Posterior vena cava (tissue), 2 donors: Measurements from ENCODE around the gene HSD3B2. TPM values are rescaled to one million over a fixed set of nuclear protein-coding genes. Genes with fewer than 3 reads are reported as not detected.

Experiments used
- DNase-seq: peaks from one replicate; pipeline ENCODE4 v3.0.0-alpha.2; 2020; ENCODE audit warnings: low spot score
- intact Hi-C, 2 donors: fragments of 100-400 bp; cut with DNase I; formaldehyde crosslinking; loops; one replicate each; pipeline versions ENCODE4 v1.14.1 to v1.14.2; 2022 to 2023
- total RNA-seq, 2 donors: library from RNA; stranded (reverse); fragmentation: NEBNext Ultra II Directional; extraction: Animal tissue kit (Norgen Biotek cat#: 25700); gene quantifications; one replicate each; pipeline ENCODE4 v1.2.1, GENCODE V29; 2021
- donor health status: DM: yes; HTN: yes; CAD: no.
- donor health status: DM: yes; HTN: yes; CAD: no.

HSD3B2 gene
- total RNA-seq, 2 donors from 2014 or later, result 0.52 TPM; not detected in 1

DNA sequence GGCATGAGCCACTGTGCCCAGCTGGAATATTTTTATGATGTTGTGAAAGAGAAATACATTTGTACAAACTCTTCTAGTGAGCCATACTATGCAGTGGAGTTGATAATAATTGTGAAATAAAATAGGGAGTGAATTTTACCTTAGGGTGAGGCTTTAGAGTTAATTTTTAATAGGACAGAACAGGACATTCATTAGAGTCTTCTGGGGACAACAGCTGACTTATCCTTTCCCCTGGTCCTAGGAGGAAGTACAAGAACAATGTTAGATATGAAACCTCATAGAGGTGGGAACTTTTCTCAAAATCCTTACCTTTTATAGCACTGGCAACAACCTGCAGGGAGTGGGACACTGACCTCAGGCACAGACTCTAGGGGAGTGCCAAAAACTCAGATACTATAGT is 24.4 kb upstream of the HSD3B2 start:
- DNase-seq, result no peak
- intact Hi-C loops, result no loop called here

DNA sequence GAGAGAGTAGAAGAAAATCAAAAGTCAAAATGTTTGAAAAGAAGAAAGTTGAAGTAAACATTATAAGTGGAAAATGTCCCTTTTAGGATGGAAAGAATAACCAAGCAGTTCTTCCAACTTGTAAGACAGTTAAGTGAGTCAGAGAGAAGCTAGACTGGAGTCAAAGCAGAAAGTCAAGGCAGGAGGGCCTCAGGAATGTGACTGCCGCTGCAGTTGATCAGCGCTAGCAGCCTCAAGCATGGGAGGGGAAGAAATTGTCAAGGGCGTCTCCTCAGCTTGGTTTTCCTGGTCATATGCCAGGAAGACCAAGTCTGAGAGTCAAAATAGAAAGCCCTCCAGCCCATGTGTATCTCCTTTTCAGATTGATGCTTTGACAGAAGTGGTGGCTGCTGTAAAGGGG is 23.2 kb upstream of the HSD3B2 start:
- intact Hi-C loops, result no loop called here
- no peak for DNase-seq

DNA sequence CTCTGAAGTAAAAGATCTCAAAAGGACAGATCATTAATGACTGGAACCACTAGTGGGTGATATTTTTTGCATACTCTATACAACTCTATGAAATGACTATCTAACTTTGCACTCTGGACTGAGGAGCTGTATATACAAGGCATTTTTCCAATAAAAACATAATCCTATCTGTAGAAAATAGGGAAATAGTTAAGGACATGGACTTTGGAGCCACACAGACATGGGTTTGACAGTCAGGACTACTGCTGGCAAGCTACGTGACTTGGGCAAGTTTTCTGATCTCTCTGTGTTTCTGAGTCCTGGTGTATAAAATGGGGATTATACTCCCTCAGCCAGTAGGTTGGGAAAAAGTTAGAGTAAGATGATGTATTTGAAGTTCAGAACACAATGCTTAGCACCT is 20.9 kb upstream of the HSD3B2 start:
- DNase-seq, result no peak
- intact Hi-C loops, result no loop called here

DNA sequence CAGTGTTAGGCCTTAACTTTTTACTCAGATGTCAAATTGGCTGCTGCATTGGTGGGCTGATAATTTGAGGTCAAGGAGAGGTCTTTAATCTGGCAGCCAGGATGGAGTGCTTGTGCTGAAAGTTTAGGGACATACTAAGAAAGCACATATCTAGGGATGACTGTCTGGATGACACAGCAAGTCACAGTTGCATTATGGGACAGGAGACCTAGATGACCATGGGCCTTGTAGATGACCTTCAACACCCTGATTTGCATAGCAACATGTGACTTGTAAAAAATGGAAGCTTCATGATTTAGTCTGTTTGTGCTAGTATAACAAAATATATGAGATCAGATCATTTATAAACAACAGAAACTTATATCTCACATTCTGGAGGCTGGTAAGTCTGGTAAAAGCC is 18.0 kb upstream of the HSD3B2 start:
- intact Hi-C loops, result no loop called here
- DNase-seq, result no peak

DNA sequence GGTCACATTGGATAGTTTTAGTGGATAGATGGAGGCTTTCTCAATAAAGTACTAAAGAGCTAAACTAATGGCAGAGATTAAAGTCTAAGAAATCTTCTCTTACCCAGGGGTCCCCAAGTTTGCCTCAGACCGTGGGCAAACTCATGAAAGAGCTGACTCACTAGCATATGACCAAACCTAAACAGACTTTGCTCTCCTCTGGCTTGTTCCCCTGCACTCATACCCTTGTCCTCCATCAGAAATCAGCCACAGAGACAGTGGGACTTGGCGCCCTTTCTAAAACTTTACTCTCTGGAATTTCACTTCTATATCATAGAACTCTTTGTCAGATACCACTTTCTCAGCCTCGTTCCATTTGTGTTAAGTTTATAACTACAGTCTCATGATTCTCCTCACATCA is 17.0 kb upstream of the HSD3B2 start:
- no peak for DNase-seq

DNA sequence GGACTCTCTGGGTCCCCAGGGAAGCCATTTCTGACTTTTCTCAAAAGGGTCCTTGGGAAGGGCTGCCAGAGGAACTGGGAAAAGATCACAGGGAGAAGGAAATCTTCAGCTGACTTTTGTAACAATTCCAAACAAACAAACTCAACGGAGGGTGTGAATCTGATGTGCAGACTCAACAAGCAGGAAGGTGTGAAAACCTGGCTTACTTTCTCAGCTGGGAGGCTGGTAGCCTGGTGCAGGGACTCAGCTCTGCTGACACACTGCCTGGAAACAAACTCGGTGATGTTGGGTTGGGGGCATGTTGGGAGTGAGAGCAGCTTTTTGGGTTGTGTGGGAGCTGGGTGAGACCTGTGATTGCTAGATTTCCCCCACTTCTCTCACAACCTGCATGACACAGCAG is 10.2 kb upstream of the HSD3B2 start:
- intact Hi-C loops, result no loop called here
- no peak for DNase-seq

More for the DNA sequence above, 17.0 kb upstream of the HSD3B2 start:
- intact Hi-C loops, result no loop called here

DNA sequence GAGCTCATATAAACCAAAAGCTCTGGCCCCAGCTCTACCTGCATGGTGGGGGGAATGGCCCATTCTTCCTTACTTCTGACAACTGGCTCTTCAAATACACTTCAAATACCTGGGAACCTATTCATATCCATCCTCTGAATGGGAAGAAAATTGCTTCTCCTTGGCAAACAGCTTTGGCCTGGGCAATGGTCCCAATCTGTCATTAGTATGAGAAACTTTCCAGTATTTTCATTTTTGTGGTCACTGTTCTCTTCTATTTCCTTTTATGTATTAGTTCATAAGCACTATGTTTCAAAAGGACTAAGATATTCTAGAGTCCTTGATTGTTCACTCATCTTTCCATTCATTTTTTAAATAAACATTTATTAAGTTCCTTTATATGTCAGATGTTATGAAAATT is 5.2 kb upstream of the HSD3B2 start:
- intact Hi-C loops, result no loop called here

DNA sequence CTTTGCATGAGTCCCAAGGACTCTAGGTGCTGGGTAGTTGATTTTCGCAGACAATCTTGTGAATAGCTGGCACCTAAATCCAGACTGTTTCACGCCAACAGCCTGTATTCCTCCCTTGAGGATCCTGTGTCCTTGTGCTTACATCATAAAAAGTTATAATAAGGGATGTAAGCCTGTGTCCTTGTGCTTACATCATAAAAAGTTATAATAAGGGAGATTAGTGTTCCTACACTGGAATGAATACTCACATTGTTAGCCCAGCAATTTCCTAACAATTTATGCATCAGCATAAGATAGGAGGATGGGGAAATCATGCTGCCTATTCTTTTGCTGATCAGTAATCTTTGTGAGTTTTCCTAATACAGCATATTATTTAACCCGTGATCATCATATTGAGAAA is 4.0 kb upstream of the HSD3B2 start:
- intact Hi-C loops, result no loop called here
- no peak for DNase-seq

More for the DNA sequence above, 5.2 kb upstream of the HSD3B2 start:
- no peak for DNase-seq

DNA sequence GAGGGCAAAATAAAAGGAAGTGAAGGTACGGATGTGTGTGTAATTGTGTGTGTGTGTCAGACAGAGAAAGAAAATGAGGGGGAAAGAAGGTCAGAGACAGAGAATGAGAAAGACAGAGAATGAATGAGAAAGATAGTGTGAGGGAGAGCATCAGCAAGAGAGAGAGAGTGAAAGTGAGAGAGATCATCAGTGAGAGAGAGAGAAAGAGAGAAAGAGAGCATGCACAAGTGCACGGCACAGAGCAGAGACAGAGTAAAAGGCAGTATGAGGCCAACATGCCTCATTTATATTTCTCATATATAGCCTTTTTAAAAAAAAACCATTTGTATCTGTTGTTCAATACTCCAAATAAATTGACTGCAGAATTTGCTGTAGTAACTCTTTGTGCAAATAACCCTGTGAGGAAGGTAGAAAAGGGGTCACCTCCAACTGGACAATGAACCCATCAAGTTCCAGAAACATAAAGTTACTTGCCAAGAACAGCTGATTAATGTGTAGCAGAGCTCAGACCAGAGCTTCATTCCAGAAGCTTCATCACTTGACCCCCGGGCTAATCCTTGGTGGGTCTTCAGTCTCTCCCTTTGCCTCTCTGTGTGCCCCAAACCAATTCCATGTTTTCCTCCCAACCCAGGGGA is 1.2 kb downstream of the HSD3B2 start:
- DNase-seq, result no peak
- intact Hi-C loops, result no loop called here

DNA sequence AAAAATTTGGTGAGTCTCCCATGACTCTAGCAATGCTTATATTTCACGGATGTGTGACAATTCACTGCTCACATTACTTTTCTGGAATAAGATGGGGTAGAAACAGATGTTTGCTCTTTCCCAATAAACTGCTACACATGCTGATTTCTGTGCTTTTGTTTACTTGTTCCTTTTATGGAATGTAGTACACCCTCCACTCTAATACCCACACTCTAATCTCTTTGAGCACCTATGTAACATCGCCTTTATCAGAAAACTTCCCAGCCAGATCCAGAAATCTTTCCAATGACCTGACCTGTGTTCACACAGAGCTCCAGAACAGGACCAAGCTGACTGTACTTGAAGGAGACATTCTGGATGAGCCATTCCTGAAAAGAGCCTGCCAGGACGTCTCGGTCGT is 4.2 kb downstream of the HSD3B2 start:
- DNase-seq, result no peak
- intact Hi-C loops, result no loop called here

DNA sequence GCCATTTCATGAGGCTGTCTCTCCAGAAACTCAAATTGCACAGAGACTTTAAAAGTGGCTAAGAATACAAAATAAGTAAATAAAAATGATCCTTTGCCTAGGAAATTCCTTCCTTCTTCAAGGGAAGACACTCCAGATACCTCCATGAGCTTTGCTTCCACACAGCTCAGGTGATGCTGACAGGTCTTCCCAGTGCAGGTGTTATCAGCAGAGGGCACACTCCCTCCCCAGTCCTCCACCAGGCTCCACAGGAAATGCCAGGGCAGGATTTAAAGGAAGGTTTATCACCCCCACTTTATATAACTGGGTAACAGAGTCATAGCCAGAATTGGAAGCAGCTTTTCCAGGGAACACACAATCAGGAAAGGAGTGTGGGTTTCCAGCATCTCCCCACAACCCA is 5.7 kb downstream of the HSD3B2 start:
- no peak for DNase-seq
- intact Hi-C loops, result no loop called here

DNA sequence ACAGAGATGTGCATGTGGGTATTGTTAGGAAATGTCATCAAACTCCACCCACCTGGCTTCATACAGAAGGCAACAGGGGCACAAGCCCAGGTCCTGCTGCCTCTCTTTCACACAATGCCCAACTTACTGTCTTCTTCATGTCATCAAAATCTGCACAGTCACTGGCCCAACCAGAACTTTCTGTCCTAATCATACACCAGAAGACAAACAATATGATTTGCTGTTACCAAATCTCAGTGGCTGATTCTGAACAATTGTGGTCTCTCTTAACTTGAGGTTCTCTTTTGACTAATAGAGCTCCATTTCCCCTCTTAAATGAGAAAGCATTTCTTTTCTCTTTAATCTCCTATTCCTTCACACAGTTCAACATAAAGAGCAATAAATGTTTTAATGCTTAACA is 7.7 kb downstream of the HSD3B2 start:
- intact Hi-C loops, result no loop called here
- DNase-seq, result no peak

DNA sequence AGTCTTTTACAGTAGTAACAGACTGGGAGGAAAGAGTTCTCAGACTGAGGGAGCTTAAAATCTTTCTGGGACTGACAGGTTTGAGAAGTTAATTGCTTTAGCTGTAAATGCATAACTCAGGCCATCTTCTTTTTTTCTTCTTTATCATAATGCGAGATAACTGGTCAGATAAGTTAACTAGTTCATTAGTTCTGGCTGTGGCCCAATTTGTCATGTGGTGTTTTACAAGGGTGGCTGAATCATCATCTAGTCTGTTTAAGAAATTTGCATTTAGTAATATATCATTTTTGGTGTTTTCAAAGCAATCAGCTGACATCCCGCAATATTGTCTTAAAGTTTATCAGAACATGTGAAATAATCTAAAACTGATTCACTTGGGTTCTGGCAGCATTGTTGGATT is 14.0 kb downstream of the HSD3B2 start:
- DNase-seq, result no peak
- intact Hi-C loops, result no loop called here

DNA sequence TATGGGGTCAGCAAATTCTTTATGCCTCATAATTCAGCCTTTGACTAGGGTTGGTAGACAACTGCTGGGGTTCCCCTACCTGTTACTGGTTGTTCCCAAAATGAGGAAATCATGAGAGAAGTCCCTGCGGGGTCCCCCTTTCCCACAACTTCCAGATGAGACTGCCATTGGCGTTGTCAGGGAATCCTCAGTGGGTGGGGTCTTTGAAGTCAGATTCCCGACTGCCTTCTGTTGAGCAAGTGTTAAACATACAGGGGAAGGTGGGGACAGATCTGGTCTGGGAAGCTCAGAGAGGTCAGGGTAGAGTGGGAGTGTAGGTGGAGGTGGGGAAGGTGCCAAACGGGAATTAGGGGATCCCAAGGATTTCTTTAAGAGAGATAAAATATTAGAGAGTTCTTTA is 14.7 kb downstream of the HSD3B2 start:
- no peak for DNase-seq

DNA sequence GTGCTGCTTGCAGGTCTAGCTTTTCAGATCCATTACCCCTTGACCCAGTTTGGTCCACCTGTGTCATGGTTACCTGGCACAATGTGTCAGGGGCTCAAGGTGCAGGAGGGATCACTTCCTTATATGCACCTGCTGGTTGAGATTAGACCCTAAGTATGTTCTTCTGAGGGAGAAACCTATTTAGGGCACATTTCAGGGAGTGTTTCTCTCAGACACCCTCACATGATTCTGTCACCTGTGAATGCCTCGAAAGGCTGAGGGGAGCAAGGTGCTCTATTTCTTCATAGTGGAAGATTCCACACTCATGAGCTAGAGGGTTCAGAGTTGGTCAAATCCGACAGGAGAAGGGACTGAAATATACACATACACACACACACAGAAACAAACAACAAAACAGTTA is 15.5 kb downstream of the HSD3B2 start:
- intact Hi-C loops, result no loop called here
- no peak for DNase-seq

More for the DNA sequence above, 14.7 kb downstream of the HSD3B2 start:
- intact Hi-C loops, result no loop called here

DNA sequence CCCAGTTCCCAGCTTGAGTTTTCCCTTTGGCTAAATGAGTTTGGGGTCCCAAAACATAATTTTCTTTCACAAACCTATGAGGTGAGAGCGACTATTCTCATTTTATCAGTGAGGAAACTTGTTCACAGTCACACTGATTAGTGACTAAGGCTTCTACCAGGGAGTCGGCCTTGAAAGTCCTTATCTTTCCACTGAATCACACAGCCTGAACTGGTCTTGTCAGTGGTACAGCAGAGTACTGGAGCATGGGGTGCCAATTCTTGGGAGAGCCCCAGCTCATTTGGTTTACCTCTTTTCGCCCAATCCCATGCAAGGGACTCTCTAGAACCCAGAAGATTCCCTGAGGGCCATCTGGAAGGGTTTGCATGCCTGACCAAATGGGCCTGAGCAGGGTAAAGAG is 16.9 kb downstream of the HSD3B2 start:
- intact Hi-C loops, result no loop called here
- DNase-seq, result no peak

DNA sequence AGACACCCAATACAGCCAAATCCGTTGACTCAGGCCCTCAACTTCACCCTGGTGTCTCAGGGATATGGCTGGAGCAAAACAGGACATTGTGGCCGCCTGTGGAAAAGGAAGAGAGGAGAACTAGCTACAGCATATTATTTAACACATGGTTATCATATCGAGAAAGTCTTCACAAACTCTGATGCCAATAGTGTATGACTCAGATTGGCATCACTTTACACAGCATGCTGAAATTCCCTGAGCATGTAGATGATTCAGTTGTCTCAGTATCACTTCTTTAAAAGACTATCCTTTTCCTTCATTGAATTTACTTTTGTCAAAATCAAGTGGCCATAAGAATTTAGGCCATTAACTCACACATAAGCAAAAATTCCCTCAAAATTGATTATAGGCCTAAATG is 20.1 kb downstream of the HSD3B2 start:
- intact Hi-C loops, result no loop called here

DNA sequence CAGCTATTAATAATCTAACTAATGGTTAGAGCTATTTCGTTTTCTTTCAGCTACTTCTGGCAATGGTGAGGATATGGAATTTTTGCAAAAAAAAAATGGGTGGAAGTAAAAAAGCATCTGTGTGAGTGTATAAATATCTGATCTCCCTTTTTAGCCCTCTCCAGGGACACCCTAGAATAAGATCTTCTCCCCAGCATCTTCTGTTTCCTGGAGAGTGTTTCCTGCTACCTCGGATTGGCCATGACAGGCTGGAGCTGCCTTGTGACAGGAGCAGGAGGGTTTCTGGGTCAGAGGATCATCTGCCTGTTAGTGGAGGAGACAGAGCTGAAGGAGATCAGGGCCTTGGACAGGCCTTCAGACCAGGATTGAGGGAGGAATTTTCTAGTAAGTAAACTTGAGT is 23.8 kb downstream of the HSD3B2 start:
- intact Hi-C loops, result no loop called here
- no peak for DNase-seq

More for the DNA sequence above, 20.1 kb downstream of the HSD3B2 start:
- no peak for DNase-seq

DNA sequence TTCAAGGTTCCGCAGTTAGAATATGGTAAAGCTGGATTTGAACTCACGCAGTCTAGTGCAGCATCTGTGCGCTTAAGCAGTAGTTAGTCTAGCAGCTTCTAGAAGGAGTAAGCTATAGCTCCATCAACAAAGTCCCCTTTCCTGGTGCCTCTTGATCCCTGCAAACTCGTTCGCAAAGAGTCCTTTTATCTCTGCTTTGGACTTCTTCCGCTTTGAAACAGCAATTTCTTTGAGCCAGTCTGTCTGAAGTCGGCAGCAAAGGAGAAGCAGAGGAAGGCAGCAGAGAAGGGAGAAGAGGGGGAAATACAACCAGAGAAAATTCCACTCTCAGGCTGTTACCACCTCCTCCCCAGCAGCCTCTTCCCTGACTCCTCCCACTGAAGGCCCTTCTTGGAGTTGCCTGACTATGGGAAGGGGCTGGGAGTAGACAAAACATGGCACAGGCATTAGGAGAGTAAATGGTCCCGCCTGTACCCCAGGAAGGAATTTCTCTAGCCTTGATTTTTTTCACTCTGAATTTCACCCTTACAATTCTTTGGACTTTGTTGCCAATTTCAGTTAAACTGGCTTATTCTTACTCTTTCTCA is 25.9 kb downstream of the HSD3B2 start:
- intact Hi-C loops, result no loop called here
- no peak for DNase-seq

DNA sequence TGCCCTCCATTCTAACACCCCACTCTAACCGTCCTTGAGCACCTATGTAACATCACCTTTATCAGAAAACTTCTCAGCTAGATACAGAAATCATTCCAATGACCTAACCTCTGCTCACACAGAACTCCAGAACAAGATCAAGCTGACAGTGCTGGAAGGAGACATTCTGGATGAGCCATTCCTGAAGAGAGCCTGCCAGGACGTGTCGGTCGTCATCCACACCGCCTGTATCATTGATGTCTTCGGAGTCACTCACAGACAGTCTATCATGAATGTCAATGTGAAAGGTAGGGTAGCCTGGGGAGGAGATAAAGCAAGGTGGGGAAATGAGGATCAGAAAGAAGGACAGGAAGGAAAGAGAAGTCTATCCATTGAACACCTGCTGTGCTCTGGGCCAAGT is 27.8 kb downstream of the HSD3B2 start:
- intact Hi-C loops, result no loop called here
- no peak for DNase-seq

DNA sequence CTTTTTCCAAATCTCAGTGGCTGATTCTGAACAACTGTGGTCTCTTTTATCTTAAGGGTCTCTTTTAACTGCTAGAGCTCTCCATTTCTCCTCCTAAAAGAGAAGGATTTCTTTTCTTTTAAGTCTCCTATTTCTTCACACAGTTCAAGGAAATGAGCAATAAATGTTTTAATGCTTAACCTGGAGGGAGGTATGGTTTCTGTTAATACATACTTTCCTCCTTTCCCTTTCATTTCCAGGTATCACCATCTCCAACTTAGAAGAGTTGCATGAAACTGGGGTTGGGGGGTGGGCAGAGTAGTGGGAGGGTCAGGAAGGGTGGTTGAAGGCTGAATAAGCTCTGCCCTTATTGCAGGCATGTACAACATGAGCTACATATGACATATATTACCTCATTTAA is 31.4 kb downstream of the HSD3B2 start:
- no peak for DNase-seq
- intact Hi-C loops, result no loop called here
